Loucy (cell line): ENCODE results near the gene PTPRQ.

Source experiments
- H2AFZ ChIP-seq: fragments of 200-600 bp; sonication (generic); 2 replicates; pipeline ENCODE4 v1.6.0; 2016; ENCODE audit warnings: antibody characterized with exemption, mild to moderate bottlenecking, low read length, moderate library complexity
- H3F3A ChIP-seq: fragments of 200-600 bp; 2 replicates; pipeline ENCODE4 v1.6.0; 2016; ENCODE audit warnings: antibody characterized with exemption, low read depth, mild to moderate bottlenecking
- H3K27me3 ChIP-seq: fragments of 200-600 bp; sonication (generic); 2 replicates; pipeline ENCODE4 v1.6.1; 2014; ENCODE audit warnings: low read length, mild to moderate bottlenecking; ENCODE audit not compliant: insufficient read depth, poor library complexity, severe bottlenecking
- H3K36me3 ChIP-seq: fragments of 200-600 bp; sonication (generic); 2 replicates; pipeline ENCODE4 v1.6.1; 2016; ENCODE audit warnings: low read length; ENCODE audit not compliant: insufficient read depth
- H3K4me1 ChIP-seq: fragments of 200-600 bp; sonication (generic); 2 replicates; pipeline ENCODE4 v1.5.1; 2014; ENCODE audit warnings: low read length, mild to moderate bottlenecking; ENCODE audit not compliant: insufficient read depth, poor library complexity, severe bottlenecking
- H3K4me2 ChIP-seq: fragments of 200-600 bp; sonication (generic); 2 replicates; pipeline ENCODE4 v1.6.0; 2014; ENCODE audit warnings: antibody characterized with exemption, low read length, low read depth, mild to moderate bottlenecking; ENCODE audit not compliant: poor library complexity, severe bottlenecking
- H3K4me3 ChIP-seq: fragments of 200-600 bp; sonication (generic); 2 replicates; pipeline ENCODE4 v1.5.1; 2014; ENCODE audit warnings: low read length, mild to moderate bottlenecking, mixed read lengths; ENCODE audit not compliant: poor library complexity, severe bottlenecking
- H3K79me2 ChIP-seq: fragments of 200-600 bp; sonication (generic); 2 replicates; pipeline ENCODE4 v1.6.1; 2014; ENCODE audit warnings: low read length; ENCODE audit not compliant: insufficient read depth
- H3K9ac ChIP-seq: fragments of 200-600 bp; sonication (generic); 2 replicates; pipeline ENCODE4 v1.6.0; 2014; ENCODE audit warnings: mild to moderate bottlenecking, low read depth, low read length, moderate library complexity; ENCODE audit not compliant: poor library complexity, severe bottlenecking
- H3K9me2 ChIP-seq: fragments of 200-600 bp; sonication (generic); replicated peaks from 2 replicates; pipeline ENCODE4 v1.6.1; 2016; ENCODE audit warnings: low read depth, low read length, mixed read lengths
- H3K9me3 ChIP-seq: fragments of 200-600 bp; sonication (generic); 2 replicates; pipeline ENCODE4 v1.6.1; 2014; ENCODE audit warnings: mild to moderate bottlenecking, antibody characterized with exemption, low read length, low read depth; ENCODE audit not compliant: insufficient read depth
- H4K20me1 ChIP-seq: fragments of 200-600 bp; sonication (generic); 2 replicates; pipeline ENCODE4 v1.6.0; 2014; ENCODE audit warnings: antibody characterized with exemption, low read length, mild to moderate bottlenecking; ENCODE audit not compliant: insufficient read depth, poor library complexity, severe bottlenecking
- EZH2phosphoT487 ChIP-seq: fragments of 200-600 bp; IDR thresholded peaks from 2 replicates; pipeline ENCODE4 v1.6.1; 2018; ENCODE audit warnings: antibody characterized with exemption, mild to moderate bottlenecking, moderate library complexity, borderline replicate concordance
- TF ChIP-seq, protein P1 (sequence below): fragments of 200-600 bp; sonication (generic); conservative IDR thresholded peaks from 2 replicates; pipeline ENCODE4 v1.5.1; 2014; ENCODE audit warnings: mild to moderate bottlenecking, antibody characterized with exemption, low read length

PTPRQ gene

GRCh38 chr12:80622271-80622670 lies 178.2 kb downstream of the PTPRQ start:
- no peak for TF ChIP-seq EZH2phosphoT487
- TF ChIP-seq, protein P1, sequence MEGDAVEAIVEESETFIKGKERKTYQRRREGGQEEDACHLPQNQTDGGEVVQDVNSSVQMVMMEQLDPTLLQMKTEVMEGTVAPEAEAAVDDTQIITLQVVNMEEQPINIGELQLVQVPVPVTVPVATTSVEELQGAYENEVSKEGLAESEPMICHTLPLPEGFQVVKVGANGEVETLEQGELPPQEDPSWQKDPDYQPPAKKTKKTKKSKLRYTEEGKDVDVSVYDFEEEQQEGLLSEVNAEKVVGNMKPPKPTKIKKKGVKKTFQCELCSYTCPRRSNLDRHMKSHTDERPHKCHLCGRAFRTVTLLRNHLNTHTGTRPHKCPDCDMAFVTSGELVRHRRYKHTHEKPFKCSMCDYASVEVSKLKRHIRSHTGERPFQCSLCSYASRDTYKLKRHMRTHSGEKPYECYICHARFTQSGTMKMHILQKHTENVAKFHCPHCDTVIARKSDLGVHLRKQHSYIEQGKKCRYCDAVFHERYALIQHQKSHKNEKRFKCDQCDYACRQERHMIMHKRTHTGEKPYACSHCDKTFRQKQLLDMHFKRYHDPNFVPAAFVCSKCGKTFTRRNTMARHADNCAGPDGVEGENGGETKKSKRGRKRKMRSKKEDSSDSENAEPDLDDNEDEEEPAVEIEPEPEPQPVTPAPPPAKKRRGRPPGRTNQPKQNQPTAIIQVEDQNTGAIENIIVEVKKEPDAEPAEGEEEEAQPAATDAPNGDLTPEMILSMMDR = no peak
- Histone ChIP-seq H3K9ac (no peak overlapping the region), H4K20me1 (no peaks in the 10 kb centered on the region), H3K4me2 (no peak overlapping the region), H3K9me3 (no peaks in the 10 kb centered on the region), H3K4me3 (no peak overlapping the region), H3K27me3 (no peaks in the 10 kb centered on the region), H3K4me1 (no peaks in the 10 kb centered on the region), H2AFZ (no peak overlapping the region), H3K9me2 (no peaks in the 10 kb centered on the region), H3F3A (no peaks in the 10 kb centered on the region), H3K36me3 (no peaks in the 10 kb centered on the region), H3K79me2 (no peaks in the 10 kb centered on the region)

GRCh38 chr12:80625051-80625450 lies 181.0 kb downstream of the PTPRQ start:
- H3K27me3 ChIP-seq = no peaks in the 10 kb centered on the region
- H3K79me2 ChIP-seq = no peaks in the 10 kb centered on the region
- no peak overlapping the region for H2AFZ ChIP-seq
- H3K36me3 ChIP-seq = no peaks in the 10 kb centered on the region
- no peak overlapping the region for H3K9ac ChIP-seq
- H3K4me1 ChIP-seq = no peaks in the 10 kb centered on the region
- H3F3A ChIP-seq = no peaks in the 10 kb centered on the region
- H3K4me3 ChIP-seq = no peak overlapping the region
- H4K20me1 ChIP-seq = no peaks in the 10 kb centered on the region
- H3K9me3 ChIP-seq = no peaks in the 10 kb centered on the region
- no peaks in the 10 kb centered on the region for H3K9me2 ChIP-seq
- no peak overlapping the region for H3K4me2 ChIP-seq
- TF ChIP-seq EZH2phosphoT487 = no peak
- TF ChIP-seq, protein P1 = no peak

- no peak overlapping the region for H3K9ac ChIP-seq
- no peaks in the 10 kb centered on the region for H3K27me3 ChIP-seq
- no peak overlapping the region for H2AFZ ChIP-seq
- no peaks in the 10 kb centered on the region for H3K9me3 ChIP-seq
- no peak overlapping the region for H3K4me3 ChIP-seq
- H3K79me2 ChIP-seq = no peaks in the 10 kb centered on the region
- H3K4me2 ChIP-seq = no peak overlapping the region
- no peaks in the 10 kb centered on the region for H3F3A ChIP-seq
- H3K36me3 ChIP-seq = no peaks in the 10 kb centered on the region
- no peaks in the 10 kb centered on the region for H3K9me2 ChIP-seq
- H4K20me1 ChIP-seq = no peaks in the 10 kb centered on the region
- TF ChIP-seq EZH2phosphoT487 = no peak
- TF ChIP-seq, protein P1 = no peak
- H3K4me1 ChIP-seq = no peaks in the 10 kb centered on the region
Observed at GRCh38 chr12:80625901-80626300, 181.9 kb downstream of the PTPRQ start.
